IgD-negative memory B cell (primary cell): Measurements from ENCODE around the gene CACNA2D1. TPM values are rescaled to one million over a fixed set of nuclear protein-coding genes. Genes with fewer than 3 reads are reported as not detected.
"Not testable (repeated sequence)": the region's sequence is repeated elsewhere in the genome, so short reads cannot be mapped to it uniquely, and the experiment has no call there.

Experiments
- H3K27ac Mint-ChIP-seq, 3 donors: one replicate each; pipeline ENCODE4 v1.8.0; 2020 to 2022; ENCODE audit warnings: mild to moderate bottlenecking in 3 of 3, mixed read lengths in 3 of 3, moderate library complexity in 1 of 3
- H3K27me3 Mint-ChIP-seq: one replicate; pipeline ENCODE4 v1.8.0; 2021; ENCODE audit warnings: mixed read lengths
- H3K36me3 Mint-ChIP-seq: one replicate; pipeline ENCODE4 v1.8.0; 2020; ENCODE audit warnings: mild to moderate bottlenecking, mixed read lengths
- H3K4me1 Mint-ChIP-seq, 3 donors: one replicate each; pipeline ENCODE4 v1.8.0; 2020 to 2022; ENCODE audit warnings: mixed read lengths in 3 of 3, mild to moderate bottlenecking in 1 of 3
- H3K4me3 Mint-ChIP-seq, 4 donors: one replicate each; pipeline ENCODE4 v1.8.0; 2020 to 2022; ENCODE audit warnings: mild to moderate bottlenecking in 4 of 4, mixed read lengths in 4 of 4, moderate library complexity in 3 of 4
- H3K9me3 Mint-ChIP-seq, 3 donors: one replicate each; pipeline ENCODE4 v1.8.0; 2020 to 2021; ENCODE audit warnings: mixed read lengths in 3 of 3, mild to moderate bottlenecking in 1 of 3
- polyA plus RNA-seq: library from polyadenylated mRNA; unstranded; fragments of 300-500 nt; fragmentation: Illumina TruSeq; gene quantifications from one replicate; pipeline ENCODE4 v1.2.3, GENCODE V29; 2021

The CACNA2D1 gene
- polyA plus RNA-seq, 1 donor from 2014 or later, result not detected

DNA sequence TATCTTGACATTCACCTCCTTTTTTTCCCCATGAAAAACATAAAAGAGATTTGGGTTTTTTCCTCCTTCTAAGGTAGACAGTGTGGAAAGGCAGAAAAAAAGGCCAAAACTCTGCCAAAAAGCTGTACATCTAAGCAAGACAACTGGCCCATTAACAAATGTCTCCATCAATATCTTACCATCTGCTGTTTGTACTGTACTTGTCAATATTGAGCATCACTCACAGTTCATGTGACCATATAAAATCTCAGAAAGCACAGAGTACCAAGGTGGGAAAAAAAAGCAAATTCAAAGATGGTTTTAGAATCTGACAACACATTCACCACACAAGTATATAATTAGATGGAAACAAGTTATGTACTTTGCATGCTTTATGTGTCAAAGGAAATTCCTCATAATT lies 52.6 kb downstream of the CACNA2D1 start:
- Mint-ChIP-seq H3K4me3 (no peak overlapping the region), H3K9me3 (peaks cover 0 to 6% (median 0%) of the 10 kb centered on the region in 3 donors), H3K27me3 (no peaks in the 10 kb centered on the region), H3K36me3 (no peaks in the 10 kb centered on the region), H3K4me1 (no peaks in the 10 kb centered on the region), H3K27ac (no peak overlapping the region)

DNA sequence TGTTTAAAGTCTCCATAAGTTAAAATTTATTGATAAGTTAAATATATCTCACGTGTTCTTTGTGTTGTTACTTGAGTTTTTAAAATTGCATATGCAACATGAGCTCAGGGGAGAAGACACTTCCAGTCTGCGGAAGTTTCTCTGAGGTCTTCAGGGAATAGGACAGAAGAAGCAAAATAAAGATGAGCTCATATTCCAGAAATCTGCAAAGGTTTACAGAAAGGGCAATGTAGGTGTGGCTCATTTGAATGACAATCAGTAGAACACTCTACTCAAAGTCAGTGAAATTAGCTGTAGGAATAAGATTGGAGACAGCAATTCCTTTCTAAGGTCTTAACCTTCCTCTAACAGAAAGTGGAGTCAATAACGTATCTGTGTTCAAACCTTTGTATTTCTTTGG lies 53.7 kb downstream of the CACNA2D1 start:
- Mint-ChIP-seq H3K4me3 (no peak overlapping the region), H3K27ac (no peak overlapping the region), H3K36me3 (no peaks in the 10 kb centered on the region), H3K4me1 (no peaks in the 10 kb centered on the region), H3K27me3 (no peaks in the 10 kb centered on the region), H3K9me3 (peaks cover 0 to 6% (median 0%) of the 10 kb centered on the region in 3 donors)

DNA sequence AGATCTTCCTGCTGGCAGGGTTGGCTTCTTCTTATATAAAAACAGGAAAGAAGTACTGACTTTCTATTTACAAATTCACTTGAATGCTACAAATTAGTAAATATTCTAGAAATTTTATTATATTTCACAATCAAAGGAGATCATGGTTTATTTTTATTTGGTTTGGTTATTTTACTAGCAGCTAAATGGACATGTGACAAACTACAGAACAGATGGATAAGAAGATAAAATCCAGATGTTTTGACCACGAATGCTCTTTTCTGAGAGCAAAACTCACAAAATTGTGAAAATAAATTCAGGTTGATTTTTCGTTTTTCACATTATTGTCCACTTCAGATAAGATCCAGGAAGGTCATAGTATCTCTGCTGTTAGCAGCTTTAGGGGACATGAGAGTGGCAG lies 55.4 kb downstream of the CACNA2D1 start:
- Mint-ChIP-seq H3K4me1 (no peaks in the 10 kb centered on the region), H3K27me3 (no peaks in the 10 kb centered on the region), H3K4me3 (no peak overlapping the region), H3K27ac (no peak overlapping the region), H3K36me3 (no peaks in the 10 kb centered on the region), H3K9me3 (peaks cover 0 to 6% (median 1%) of the 10 kb centered on the region in 3 donors)

DNA sequence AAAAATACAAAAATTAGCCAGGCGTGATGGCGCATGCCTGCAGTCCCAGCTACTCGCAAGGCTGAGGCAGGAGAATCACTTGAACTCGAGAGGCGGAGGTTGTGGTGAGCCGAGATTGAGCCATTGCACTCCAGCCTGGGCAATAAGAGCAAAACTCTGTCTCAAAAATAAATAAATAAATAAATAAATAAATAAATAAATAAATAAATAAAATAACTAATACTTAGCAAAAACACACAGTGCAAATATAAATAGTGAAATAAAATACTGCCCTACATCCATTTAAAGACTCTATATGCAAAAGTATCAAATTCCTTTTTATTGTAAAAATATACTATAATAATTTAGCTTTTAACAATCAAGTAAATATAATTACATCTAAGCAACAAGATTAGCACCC lies 57.0 kb downstream of the CACNA2D1 start:
- not testable (repeated sequence) for H3K4me3 Mint-ChIP-seq, H3K36me3 Mint-ChIP-seq, H3K9me3 Mint-ChIP-seq, H3K27me3 Mint-ChIP-seq, H3K27ac Mint-ChIP-seq, H3K4me1 Mint-ChIP-seq

DNA sequence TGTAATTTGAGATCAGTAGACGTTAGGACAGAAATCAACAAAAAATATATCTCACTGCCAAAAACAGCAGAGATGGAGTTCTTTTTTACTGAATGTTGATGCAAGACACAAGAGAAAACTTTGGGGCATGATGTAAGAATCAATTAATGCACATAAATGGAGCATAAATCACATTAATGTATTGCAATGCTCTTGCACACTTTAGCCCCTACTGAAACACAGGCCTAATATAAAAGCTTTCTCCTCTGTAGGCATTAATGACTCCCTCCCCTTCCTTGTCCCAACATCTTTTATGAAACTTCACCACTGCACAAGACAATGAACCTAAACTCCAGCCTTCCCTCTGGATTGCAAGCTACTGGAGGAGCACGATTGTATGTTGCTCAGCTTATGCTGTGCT lies 58.8 kb downstream of the CACNA2D1 start:
- no peaks in the 10 kb centered on the region for H3K36me3 Mint-ChIP-seq
- no peaks in the 10 kb centered on the region for H3K27me3 Mint-ChIP-seq
- no peak overlapping the region for H3K27ac Mint-ChIP-seq
- no peaks in the 10 kb centered on the region for H3K4me1 Mint-ChIP-seq
- H3K9me3 Mint-ChIP-seq, result peaks cover 0 to 2% (median 0%) of the 10 kb centered on the region in 3 donors
- no peak overlapping the region for H3K4me3 Mint-ChIP-seq

DNA sequence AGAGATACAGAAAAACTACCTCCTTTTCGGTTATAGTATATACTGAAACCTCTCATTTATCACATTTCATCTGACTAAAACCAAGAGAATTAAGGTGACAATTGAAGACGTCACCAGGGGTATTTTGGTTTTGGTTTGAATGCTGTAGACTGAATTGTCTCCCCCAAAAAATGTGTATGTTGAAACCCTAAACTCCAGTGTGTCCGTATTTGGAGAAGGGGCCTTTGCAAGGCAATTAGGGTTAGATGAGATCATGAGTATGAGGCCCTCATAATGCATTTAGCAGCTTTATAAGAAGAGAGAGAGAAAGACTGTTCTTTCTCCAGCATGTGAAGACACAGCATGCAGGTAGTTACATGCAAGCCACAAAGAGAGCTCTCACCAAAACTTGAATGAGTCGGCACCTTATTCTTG lies 59.5 kb downstream of the CACNA2D1 start:
- Mint-ChIP-seq H3K9me3 (peaks cover 0 to 2% (median 0%) of the 10 kb centered on the region in 3 donors), H3K4me1 (no peaks in the 10 kb centered on the region), H3K27me3 (no peaks in the 10 kb centered on the region), H3K27ac (no peak overlapping the region), H3K36me3 (no peaks in the 10 kb centered on the region), H3K4me3 (no peak overlapping the region)

DNA sequence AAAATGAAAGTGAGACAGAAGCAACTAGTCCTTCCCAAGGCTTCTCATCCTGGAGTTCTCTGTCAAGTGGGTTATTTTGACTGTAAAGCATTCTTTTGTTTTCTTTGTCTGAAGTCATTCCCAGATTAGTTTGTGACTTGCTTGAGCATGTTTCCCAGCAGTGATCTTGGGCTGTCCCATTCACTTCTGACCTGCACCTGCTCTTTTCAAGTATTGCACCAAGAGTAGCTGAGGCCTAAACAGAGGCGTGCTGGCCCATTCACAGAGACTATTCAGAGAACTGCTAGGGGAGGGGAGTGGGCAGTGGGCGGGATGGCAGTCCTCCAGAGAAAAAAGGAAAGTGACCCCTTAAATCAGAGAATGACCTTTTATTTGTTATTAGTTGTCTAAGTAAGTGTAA lies 61.3 kb downstream of the CACNA2D1 start:
- H3K27me3 Mint-ChIP-seq, result no peaks in the 10 kb centered on the region
- H3K4me1 Mint-ChIP-seq, result no peaks in the 10 kb centered on the region
- no peaks in the 10 kb centered on the region for H3K36me3 Mint-ChIP-seq
- no peak overlapping the region for H3K27ac Mint-ChIP-seq
- H3K4me3 Mint-ChIP-seq, result no peak overlapping the region
- peaks cover 0 to 5% (median 2%) of the 10 kb centered on the region in 3 donors for H3K9me3 Mint-ChIP-seq

DNA sequence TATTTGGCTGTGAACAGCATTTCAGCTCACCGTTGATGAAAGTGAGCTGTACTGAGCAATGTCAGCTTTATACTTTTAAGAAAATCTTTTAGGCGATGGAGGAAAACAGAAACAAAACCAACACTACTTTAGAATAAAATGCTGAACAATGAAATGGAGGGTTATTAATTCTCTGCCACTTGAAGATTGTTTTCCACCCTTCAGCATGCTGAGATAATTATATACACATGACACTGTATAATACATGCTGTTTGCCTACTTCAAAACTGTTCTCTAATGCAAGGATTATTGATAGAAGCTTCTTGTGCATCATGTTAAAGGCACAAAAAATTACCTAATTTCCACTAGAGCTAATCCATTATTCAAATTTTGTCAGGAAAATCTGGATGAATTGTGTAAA lies 66.8 kb downstream of the CACNA2D1 start:
- Mint-ChIP-seq H3K4me1 (no peaks in the 10 kb centered on the region), H3K27ac (no peak overlapping the region), H3K36me3 (no peaks in the 10 kb centered on the region), H3K9me3 (peaks cover 0 to 6% (median 3%) of the 10 kb centered on the region in 3 donors), H3K27me3 (no peaks in the 10 kb centered on the region), H3K4me3 (no peak overlapping the region)

DNA sequence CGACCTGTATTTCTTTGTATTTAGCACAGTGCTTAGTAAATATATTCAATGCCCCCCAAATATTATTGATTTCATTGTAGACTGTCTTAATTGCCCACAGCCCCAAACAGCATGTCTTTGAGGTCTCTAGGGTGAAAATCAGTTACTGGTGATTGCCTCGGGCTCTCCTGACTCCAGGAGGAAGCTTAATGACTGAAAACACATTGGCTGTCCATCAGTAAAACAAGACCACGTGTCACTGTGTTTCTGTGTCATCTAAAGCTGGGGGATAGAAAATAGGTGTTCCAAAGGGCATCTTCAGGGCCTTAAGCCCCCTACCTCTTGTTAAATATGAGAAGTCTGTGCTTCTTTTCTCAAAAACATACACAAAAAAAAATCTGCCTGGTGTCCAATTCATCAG lies 67.9 kb downstream of the CACNA2D1 start:
- H3K27me3 Mint-ChIP-seq, result no peaks in the 10 kb centered on the region
- no peak overlapping the region for H3K4me3 Mint-ChIP-seq
- H3K27ac Mint-ChIP-seq, result no peak overlapping the region
- peaks cover 0 to 6% (median 3%) of the 10 kb centered on the region in 3 donors for H3K9me3 Mint-ChIP-seq
- H3K36me3 Mint-ChIP-seq, result no peaks in the 10 kb centered on the region
- H3K4me1 Mint-ChIP-seq, result no peaks in the 10 kb centered on the region

DNA sequence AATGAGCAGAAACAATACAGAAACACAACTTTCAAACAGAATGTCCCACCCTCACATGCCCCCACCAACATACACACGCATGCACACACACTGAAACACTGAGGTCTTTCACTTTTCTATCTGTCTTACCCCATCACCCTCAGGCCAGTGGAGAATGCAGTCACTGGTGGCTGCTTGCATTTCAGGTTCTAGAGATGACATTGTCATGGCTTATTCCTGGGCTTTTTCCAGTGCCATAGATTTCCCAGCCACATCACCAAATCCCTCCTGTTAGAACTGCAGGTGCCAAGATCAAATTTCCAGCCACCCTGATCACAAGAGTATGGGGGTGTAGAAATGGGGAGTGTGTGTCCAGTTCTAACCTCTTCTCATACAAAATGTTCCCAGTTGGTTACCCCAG lies 68.4 kb downstream of the CACNA2D1 start:
- H3K9me3 Mint-ChIP-seq, result peaks cover 0 to 6% (median 3%) of the 10 kb centered on the region in 3 donors
- no peaks in the 10 kb centered on the region for H3K4me1 Mint-ChIP-seq
- no peak overlapping the region for H3K27ac Mint-ChIP-seq
- no peaks in the 10 kb centered on the region for H3K36me3 Mint-ChIP-seq
- H3K27me3 Mint-ChIP-seq, result no peaks in the 10 kb centered on the region
- H3K4me3 Mint-ChIP-seq, result no peak overlapping the region

DNA sequence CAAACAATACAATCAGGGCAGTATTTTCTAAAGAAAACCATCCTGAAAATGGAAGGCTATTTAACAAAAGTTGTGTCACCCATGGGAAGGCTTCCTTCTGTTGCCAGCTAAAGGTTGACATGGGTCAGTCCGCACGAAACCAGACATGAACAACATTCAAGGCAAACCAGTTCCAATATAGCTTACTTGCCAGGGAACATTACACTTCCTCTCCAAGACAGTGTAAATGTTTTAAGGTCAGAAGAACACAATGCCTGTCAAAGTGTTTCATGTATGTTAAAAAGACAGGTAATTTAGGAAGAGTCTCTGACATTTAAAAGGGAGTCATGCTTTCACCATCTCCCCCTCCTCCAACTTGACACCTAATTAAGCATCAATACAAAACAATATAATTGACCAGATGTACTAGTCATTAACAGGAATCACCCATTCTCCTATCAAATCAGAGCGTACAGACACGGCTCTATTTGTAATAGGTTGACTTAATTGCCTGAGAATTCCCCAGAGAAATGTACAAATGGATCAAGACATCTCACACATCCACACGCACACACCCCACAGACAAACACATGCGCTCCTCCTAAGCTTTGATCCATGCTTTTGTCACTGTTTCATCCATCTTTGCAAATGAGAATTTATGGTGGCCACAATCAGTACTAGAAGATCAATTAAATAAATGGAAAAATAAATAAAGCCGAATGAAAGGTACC lies 69.5 kb downstream of the CACNA2D1 start:
- Mint-ChIP-seq H3K36me3 (no peaks in the 10 kb centered on the region), H3K9me3 (peaks cover 0 to 6% (median 3%) of the 10 kb centered on the region in 3 donors), H3K27me3 (no peaks in the 10 kb centered on the region), H3K4me3 (no peak overlapping the region), H3K4me1 (no peaks in the 10 kb centered on the region), H3K27ac (no peak overlapping the region)

DNA sequence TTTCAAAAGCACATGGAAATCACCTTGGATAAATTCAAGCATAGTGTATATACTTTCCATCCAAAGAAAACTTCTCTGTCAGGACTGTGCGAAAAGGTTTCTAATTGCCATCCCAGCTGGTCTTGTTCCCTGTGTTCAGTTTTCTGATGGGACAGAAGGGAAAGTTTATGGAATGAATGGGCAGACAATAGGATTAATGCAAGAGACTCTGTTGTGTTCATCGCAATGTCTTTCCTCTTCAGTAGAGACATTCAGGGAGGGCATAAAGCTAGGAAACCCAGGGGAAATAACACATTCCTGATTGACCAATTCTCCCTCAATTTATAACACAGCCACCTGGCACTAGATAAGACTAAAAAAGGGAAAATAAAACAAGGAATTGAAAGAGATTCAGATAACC lies 78.9 kb downstream of the CACNA2D1 start:
- peaks cover 0 to 9% (median 0%) of the 10 kb centered on the region in 3 donors for H3K9me3 Mint-ChIP-seq
- H3K27ac Mint-ChIP-seq, result no peak overlapping the region
- no peaks in the 10 kb centered on the region for H3K27me3 Mint-ChIP-seq
- H3K4me1 Mint-ChIP-seq, result no peaks in the 10 kb centered on the region
- H3K4me3 Mint-ChIP-seq, result no peak overlapping the region
- H3K36me3 Mint-ChIP-seq, result peaks cover 2% of the 10 kb centered on the region

DNA sequence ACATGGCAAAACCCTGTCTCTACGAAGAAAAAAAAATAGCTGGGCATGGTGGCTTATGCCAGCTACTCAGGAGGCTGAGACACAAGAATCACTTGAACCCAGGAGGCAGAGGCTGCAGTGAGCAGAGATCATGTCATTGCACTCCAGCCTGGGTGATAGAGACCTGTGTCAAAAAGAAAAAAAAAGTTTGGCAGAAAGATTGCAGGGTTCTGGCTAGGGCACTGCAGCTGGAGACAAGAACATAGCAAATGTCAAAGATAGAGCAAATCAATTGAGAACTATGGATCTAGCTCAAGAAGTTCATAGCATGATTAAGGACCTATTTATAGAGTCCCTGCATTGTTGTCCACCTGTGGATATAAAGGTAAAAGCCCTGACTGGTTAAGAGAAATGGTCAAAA lies 79.5 kb downstream of the CACNA2D1 start:
- no peak overlapping the region for H3K4me3 Mint-ChIP-seq
- H3K4me1 Mint-ChIP-seq, result no peaks in the 10 kb centered on the region
- no peaks in the 10 kb centered on the region for H3K27me3 Mint-ChIP-seq
- H3K9me3 Mint-ChIP-seq, result peaks cover 0 to 9% (median 0%) of the 10 kb centered on the region in 3 donors
- no peak overlapping the region for H3K27ac Mint-ChIP-seq
- peaks cover 2% of the 10 kb centered on the region for H3K36me3 Mint-ChIP-seq

DNA sequence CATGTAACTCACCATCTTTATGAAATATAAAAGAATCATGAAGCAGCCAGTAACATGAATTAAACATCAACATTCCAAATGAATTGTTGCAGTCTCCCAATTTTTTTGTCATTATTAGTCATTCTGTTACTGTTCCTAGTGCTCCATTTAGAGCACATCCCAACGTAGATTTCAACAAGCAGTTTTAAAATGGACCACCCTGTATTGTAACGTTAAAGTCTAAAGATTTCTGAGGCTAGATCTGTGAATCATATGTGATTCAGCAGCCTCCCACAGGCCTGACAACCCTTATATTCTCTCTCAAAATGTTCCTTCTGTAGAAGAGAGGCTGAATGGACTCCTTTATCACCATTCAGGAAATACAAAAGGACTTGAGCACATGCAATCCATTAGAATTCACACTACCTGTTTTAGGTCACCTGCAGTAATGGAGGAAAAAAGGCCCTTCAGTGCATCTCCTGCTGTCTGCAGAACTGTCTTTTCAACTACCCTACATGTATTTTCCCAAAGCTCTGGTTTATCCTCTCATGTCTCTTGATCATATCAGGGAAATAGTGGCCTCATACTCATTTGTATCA lies 81.4 kb downstream of the CACNA2D1 start:
- no peak overlapping the region for H3K27ac Mint-ChIP-seq
- H3K36me3 Mint-ChIP-seq, result peaks cover 1% of the 10 kb centered on the region
- H3K4me1 Mint-ChIP-seq, result no peaks in the 10 kb centered on the region
- H3K27me3 Mint-ChIP-seq, result no peaks in the 10 kb centered on the region
- no peak overlapping the region for H3K4me3 Mint-ChIP-seq
- H3K9me3 Mint-ChIP-seq, result peaks cover 0 to 7% (median 0%) of the 10 kb centered on the region in 3 donors

DNA sequence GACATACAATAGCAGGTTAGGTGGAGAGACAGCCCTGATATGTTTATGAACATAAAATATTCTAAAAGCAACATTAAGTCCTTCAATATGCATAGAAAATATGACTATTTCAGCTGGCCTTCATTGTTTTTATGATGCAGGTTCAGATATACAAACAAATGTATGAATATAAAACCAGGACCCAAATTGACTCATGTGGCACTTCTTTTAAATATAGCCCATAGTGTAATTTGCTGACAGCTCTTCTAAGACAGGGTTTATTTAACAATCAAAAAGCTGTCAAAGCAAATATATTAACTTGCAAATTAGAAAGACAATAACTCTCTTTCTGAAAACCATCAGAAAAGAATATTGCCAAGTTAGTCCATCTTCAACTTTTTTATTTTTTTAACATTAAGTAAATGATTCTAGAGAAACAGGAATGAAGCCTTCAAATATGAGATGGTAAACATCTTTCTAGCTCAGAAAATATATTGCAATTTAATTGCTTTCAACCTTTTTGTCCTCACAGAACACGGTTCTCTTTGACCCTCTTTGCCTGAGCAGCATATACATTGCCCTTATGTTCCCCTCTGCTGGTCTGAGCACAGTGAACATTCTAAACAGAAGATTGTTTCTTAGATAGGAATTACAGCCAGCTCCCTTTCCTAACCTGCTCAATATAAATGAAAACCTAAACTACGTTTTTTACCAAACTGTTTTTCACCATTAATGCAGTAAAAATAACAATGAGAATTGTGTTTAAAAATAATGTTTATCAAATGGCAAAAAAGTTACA lies 82.8 kb downstream of the CACNA2D1 start:
- no peaks in the 10 kb centered on the region for H3K36me3 Mint-ChIP-seq
- peak overlapping the region in 1 of 3 donors; percentile 53 for H3K27ac Mint-ChIP-seq
- no peaks in the 10 kb centered on the region for H3K27me3 Mint-ChIP-seq
- H3K4me1 Mint-ChIP-seq, result no peaks in the 10 kb centered on the region
- H3K9me3 Mint-ChIP-seq, result peaks cover 0 to 5% (median 2%) of the 10 kb centered on the region in 3 donors
- no peak overlapping the region for H3K4me3 Mint-ChIP-seq
